T-helper 22 cell (primary cell): ENCODE measurements around the gene MEF2B.
"Not testable (repeated sequence)": the region's sequence is repeated elsewhere in the genome, so short reads cannot be mapped to it uniquely, and the experiment has no call there.

ENCODE experiments used
- DNase-seq: peaks from one replicate; pipeline ENCODE4 v3.0.0-alpha.2; 2020; ENCODE audit warnings: low read depth

MEF2B gene

DNA sequence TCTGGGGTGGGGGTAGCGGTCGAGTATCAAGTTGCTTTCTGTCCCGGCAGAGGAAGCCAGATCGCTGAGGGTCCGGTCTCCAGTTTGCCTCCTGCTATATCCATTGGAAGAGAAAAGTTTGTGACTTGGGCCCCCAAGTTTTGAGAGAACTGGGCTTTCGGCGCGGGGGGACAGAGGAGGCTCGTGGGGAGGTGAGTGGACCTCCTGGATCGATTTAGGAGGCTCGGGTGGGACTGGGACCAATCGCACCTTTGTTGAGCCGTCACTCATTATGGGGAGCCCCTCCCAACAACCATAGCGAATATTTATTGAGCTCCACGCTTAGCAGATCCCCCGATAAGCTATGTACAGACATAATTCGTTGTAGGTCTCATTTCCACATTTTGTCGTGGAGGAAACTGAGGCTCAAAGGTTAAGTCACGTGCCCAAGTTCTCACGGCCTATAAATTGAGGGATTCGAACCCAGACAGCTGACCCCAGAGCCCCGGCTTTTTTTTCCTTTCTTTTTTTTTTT, 22.9 kb upstream of the MEF2B start:
- no peak for DNase-seq

DNA sequence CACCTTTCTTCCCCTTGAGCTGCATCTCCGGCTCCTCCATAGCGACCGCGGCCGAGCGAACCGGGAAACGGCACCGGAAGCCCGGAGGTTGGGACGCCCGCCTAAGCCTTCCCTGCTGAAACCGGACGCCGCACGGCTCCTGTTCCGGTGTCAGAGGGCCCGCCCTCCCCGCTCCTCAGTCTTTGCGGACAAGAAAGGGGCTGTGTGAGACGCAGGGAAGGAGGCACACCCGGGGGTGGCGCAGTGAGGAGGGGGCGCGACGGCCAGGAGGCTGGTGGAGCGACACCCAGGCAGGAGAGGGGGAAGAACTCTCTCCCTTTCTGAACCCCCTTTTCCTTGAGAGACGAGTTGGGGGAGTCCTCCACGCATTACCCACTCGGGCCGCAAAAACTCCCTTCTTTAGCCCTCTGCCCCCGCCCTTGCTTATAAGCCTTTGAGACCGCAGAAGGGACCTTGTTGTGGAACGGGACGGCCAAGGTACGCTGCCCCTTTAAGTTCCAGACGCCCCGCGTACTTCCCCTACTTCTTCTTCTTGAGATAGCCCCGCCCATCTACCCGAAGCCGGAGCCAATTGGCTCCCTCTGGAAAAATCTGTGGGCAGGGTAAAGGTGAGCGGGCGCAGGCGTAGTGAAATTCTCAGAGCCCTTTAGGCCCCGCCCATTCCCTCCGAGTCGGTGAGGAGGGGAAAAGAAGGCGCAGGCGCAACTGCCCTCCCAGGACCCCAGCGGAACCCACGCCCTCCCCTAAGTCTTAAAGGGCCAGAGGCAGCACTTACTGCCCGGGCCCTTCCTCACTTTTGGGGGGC, 22.2 kb upstream of the MEF2B start, which contains the start of the genes BORCS8 and RFXANK:
BORCS8 (minus strand) TSS at position 75 of the 805 bp plus-strand sequence; CDS start at position 40, 35 bp downstream.
RFXANK (plus strand) TSS at position 181 of the 805 bp plus-strand sequence. CDS start 1,689 bp downstream, outside the sequence.
- DNase-seq: peak; percentile 98

DNA sequence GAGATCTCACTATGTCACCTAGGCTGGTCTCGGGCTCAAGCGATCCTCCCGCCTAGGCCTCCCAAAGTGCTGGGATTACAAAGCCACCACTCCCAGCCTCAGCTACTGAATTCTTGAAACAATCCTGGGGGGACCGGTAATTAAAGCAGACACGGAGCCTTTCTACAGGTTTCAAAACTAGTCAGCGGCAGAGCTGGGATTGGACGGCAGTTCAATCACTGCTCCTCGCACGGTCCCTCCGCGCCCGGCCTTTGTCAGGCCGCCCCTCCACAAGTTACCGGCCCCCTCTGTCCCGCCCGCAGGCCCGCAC, 21.7 kb upstream of the MEF2B start:
- no peak for DNase-seq

DNA sequence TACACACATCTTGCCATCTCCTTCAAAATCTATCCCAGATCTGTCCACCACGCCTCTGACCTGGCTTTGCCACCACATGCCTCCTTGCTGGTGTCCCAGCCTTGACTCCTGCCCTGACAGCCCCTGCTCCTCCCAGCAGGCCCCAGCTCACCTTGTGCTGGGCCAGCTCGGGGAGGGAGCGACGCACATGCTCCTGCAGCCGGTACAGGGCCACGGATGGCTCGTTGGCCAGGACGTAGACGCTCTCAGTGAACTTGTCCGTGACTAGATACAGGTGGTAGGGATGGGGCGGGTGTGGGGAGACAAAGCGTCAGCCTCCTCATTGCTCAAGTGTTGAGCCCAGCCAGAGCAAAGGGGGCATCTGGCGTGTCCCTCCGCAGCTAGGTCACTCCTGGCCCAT, 16.7 kb upstream of the MEF2B start:
- no peak for DNase-seq

DNA sequence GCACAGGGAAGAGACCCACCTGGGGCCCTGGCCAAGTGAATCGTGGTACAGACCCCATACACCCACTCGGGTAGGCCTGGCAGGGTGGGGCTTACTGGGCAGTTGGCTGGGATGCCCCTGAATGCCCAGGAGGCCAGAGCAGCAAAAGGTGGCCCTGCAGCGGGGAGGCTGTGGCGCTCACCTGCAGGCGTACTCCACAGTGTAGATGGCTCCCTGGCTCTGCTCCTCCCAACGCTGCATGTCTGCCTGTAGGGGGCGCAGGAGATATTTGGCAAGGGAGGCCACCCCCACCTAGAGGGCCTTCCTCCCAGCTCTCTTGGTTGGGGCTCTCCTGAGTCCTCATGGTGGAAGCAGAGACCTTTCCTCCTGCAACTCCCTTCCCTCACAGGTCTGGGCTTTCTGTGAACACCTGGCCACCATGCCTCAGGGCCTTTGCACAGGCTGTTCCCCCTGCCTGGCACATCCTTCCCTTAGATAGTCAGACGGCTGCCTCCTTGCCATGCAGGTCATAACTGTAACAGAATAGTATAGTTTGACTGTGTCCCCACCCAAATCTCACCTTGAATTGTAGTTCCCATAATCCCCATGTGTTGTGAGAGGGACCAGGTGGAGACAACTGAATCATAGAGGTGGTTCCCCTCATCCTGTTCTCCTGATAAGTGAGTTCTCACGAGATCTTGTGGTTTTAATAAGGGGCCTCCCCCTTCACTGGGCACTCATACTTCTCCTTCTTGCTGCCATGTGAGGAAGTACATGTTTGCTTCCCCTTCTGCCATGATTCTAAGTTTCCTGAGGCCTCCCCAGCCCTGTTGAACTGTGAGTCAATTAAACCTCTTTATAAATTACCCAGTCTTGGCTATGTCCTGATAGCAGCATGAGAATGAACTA, 16.0 kb upstream of the MEF2B start:
- peak; percentile 32 for DNase-seq

DNA sequence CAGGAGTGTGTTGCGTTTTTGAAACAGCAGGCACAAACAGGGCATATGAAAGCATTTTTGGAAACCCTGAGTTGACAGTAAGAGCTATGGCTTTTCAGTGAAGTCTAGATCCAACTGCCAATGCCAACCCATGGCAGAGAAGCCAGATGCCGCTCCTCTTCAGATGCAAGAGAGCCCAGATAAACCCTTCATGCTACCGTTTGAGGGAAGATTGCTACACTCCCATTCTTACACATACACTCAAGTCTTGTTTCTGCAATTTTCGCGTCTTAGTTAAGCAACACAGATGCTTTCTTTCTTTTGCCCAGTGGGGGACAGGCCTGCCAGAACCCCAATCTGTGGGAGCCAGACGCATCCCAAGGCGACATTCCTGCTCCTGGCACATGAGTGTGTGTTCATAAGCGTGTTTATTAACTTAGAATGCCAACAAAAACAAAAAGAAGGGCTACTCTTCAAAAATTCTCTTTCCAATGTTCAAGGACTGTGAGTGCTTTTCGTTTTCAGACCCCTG, 11.5 kb upstream of the MEF2B start:
- DNase-seq: no peak

DNA sequence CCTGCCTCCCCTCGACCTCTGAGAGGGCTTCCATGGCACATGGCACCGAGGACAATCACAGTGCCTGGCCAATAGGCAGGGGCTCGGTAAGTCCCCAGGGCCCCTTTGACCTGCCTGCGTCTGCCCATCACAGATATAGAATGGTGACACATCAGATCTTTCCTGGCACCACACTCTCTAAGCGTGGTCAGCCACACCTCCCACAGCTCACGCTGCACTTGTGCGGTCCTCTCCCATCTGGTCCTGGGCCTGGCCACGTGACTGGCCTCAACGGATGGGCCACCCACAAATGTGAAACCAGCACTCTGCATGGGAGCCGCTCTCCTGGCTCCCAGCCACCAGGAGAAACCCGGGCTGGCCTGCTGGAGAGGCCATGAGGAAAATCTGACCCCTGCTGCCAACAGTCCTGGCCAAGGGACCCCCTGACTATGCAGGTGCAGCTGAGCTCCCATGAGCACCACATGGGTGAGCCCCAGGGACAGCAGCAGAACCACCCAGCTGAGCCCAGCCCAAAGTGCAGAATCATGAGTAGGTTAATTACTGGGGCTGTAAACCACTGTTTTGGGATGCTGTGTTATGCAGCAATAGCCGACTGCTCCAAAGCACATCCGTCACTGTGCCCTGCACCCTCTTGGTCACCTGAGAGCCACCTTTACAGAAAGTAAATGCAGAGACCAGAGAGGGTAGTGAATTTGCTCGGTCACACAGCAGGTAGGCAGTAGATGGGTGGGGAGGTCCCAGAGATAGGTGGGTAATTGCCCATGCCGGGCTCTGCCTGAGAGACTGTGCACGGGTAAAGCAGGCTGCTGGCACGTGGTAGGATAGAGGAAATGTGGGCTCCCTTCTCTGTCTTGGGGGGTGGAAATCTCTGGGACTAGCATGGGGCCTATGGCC, 9.7 kb upstream of the MEF2B start:
- no peak for DNase-seq

DNA sequence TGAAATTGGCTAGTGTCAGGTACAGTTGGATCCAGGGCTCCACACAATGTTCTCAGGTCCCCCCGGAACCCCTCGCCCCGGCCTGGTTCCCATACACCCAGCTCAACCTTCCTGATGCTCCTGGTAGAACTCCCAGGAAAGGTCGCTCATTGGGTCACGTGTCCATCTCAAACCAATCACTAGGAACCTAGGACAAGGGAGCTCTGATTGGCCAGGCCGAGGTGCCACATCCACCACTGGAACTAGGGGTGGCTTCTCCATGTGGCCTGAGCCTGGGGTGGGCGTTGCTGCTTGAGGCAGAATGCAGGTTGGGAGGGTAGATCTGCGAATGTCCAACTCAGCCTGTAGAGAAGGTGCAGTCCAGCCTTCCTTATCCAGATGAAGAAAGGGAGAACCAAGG, 6.9 kb upstream of the MEF2B start:
- no peak for DNase-seq

DNA sequence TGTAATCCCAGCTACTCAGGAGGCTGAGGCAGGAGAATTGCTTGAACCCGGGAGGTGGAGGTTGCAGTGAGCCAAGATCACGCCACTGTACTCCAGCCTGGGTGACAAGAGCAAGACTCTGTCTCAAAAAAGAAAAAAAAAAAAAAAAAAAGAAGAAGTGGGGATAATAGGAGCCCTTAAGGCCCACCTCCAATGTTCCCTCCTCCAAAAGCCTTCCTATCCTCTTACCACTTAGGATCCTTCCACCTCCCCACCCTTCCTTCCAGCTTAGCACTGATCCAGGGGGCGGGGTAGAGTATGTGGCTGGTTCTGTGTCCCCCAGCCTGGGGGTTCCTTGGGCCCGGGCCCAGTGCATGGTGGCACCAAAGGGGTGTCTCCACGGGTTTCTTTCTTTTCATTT, 3.2 kb upstream of the MEF2B start:
- DNase-seq: not testable (repeated sequence)

DNA sequence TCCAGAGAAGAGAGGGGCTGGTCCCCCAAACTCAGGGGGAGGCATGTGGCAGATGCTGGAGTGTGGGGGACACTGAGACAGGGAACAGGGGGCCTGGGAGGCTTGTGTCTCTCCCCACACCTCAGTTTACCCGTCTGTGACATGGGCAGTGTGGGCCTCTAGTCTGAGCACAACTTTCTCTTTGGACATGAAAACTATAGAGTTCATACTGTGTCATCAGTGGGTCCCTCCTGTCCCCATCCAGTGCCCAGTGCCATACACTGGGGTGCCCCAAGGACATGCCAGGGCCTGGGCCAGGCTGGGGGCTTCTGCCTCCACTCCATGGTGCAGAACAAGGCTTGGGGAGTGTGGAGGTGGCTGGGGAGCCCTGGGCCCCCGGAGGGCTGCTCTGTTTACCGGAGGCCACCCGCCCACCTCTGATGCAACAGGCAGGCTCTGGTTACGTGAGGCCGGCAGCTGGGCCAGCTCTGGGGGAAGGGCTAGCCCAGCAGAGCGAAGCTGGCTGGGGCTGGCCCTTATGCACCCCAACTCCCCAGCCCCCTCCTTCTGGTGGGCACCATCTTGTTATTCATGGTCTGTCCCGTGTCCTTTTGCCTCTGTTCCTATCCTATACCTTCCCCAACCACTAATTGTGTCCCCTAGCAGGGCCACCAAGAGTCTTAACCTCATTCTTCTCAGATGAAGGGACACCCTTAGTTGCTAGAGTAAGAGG, 1.9 kb upstream of the MEF2B start:
- DNase-seq: no peak

DNA sequence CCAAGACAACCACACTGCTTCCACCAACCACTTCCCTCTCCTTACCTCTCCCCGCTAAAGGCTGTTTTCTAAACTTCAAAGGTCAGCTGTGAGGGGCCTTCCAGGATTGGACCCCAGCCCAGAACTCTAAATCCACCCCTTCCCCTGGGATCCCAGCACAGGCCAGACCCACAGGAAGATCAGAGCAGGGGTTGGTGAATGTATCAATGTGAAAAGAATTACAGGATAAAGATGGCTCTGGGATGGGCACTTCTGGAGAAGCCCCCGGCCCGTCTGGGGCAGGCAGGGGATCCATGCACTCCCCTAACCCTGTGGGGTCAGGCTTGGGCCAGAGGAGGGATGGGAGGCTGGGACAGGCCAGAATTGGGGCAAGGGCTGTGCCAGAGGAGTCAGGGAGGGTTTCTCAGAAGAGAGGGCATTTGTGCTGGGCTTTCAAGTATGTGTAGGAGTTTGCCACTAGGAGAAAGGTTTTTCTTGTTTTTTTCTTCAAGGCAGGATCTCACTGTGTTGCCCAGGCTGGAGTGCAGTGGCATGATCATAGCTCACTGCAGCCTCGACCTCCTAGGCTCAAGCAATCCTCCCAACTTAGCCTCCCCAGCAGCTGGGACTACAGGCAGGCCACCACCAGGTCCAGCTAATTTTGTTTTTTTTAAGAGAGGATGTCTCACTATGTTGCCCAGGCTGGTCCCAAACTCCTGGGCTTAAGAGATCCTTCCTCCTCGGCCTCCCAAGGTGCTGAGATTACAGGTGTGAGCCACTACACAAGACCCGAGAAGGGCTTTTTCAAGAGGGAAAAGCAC, 1.0 kb upstream of the MEF2B start:
- no peak for DNase-seq

DNA sequence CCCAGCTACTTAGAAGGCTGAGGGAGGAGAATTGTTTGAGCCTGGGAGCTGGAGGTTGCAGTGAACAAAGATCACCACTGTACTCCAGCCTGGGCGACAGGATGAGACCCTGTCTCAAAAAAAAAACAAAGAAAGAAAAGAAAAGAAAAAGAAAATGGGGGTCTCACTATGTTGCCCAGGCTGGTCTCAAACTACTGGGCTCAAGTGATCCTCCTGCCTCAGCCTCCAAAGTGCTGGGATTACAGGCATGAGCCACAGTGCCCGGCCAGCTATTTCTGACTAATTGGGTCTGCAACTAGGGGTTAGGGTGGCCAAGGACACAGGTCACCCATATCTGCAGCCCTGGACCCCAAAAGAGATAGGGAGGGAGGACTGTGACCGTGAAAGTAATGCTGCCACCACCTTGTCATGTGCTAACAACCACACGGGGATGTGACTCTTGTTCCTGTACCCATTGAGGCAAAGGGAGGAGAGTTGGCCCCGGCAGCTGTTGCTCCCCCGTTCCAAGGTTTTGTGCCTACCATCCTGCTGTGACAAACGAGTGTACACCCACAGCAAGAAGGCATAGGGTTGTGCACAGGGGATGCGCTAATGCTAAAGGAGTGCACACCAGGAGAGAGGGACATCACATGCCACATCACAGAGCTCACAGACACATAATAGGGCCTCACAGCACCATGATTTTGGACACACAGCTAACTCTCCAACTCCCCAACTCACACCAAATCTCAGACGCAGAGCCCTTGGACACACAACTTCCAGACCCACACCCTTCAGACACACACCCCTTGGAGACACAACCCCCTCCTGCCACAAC, 619 bp downstream of the MEF2B start:
- no peak for DNase-seq

DNA sequence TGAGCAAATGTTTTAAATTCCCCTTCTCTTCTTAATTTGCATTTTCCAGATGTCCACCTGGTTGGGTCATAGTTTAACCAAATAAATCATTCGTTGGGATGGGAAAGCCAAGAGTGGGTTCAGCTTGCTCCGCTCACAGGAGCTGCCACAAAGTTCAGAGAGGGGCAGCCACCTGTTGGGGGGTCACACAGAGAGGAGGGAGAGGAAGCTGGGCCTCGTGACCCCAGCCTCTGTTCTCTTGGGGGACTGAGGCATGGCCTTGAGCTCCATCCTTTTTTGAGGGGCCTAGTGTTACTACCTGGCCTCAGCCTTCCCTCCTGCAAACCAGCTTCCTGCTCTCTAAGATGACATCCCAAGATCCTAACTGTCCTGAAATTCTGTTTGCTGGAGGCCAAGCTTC, 2.5 kb downstream of the MEF2B start:
- no peak for DNase-seq

DNA sequence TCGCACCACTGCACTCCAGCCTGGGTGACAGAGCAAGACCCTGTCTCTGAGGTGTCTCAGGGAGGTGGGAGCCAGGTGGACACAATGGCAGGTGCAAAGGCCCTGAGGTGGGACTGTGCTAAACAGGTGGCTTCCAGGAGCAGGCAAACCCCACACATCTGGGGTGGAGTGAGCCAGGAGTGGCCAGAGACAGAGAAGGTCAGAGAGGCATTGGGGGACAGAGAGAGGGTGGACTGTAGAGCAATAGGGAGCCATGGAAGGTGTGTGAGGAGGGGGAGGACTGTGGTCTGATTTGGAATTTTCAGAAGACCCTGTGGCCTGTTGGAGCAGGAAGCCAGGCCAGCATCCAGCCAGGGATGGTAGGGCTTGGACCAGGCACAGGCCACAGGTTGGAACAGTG, 4.7 kb downstream of the MEF2B start:
- DNase-seq: no peak

DNA sequence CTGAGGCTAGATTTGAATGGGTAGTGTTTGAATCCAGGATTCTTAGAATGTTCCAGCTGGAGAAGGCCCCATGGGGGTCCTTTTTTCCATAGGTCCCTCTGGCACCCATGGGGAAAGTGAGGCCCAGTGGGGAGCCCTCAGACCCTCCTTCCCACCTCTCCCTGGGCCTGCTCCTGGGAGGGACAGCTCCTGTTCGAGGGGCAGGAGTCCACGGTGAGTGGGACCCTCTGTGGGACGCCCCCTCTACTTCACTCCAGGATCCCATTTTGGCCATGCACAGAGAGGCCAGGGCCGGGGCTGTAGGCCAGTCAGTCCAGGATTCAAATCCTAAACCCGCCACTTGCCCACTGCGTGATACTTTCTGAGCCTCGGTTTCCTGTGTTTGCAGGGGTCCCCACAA, 7.6 kb downstream of the MEF2B start:
- no peak for DNase-seq

DNA sequence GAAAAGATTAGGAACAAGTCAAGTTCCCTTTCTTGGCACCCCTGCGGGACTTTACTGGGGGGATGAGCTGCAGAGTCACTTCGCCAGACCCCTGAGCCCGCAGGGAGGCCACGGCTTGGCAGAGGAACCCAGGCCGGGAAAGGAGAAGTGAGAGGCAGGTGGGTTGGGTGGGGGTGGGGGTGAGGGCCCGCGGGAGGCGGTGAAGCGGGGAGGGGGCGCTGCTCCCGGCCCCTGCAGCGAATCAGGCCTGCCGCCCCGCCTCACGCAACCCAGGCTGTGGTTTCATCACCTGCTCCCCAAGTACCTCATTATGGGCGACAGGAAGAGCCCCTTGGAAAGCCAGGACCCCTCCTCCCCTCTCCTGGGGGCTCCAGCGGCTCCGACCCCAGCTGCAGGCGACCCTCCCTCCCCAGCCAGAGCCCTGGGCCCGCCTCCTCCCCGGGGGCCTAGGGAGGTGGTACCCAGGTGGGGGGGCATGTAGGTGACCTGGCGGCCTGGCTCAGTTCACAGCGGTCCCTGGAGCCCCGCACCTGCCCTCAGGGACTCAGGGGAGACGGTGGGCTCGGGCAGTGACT, 9.5 kb downstream of the MEF2B start:
- no peak for DNase-seq

DNA sequence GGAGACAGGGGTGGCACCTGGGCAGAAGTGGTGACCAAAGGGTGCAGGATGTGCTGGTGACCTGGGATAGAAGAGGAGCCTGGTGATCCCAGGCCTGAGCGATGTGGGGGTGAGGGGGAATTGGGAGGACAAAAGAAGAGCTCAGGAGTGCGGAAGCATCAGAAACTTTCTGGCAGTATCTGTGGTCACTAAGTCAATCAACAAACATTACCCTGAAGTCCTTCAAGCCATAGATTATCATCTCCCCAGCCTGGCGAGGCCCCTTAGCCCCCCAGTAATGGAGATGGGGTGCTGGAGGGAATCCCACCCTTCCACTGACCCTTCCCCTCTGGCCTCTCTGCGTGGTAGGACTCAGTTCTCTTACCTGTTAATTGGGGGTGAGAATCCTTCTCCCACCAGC, 10.5 kb downstream of the MEF2B start:
- DNase-seq: no peak

DNA sequence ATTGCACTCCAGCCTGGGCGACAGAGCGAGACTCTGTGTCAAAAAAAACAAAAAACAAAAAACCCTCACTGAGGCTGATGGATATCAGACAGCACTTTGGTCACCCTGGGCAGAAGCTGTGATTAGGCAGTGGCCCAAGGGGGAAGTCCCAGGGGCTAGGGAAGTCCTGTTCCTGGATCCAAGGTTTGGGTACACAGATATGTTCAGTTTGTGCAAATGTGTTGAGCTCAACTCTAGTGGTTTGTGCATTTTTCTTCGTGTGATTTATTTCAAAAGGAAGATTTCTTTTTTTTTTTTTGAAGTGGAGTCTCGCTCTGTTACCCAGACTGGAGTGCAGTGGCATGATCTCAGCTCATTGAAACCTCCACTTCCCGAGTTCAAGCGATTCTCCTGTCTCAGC, 12.3 kb downstream of the MEF2B start:
- DNase-seq: no peak
